ENCODE results near the gene HSD17B1.
A peak's percentile ranks its signal among the peaks of the same experiment; 100 is the strongest.
"Not testable (repeated sequence)": the region's sequence is repeated elsewhere in the genome, so short reads cannot be mapped to it uniquely, and the experiment has no call there.

HSD17B1 gene

GRCh38 chr17:42541041-42541833, 11.5 kb upstream of the HSD17B1 start:
- DNase-seq (ENCODE audit: insufficient read length) (no peak), FAIRE-seq (no peak)
- no peak for TF ChIP-seq POLR2A (IDR thresholded peaks at IDR 0.05; ENCODE audit: low read depth, low read length)
- no peak for TF ChIP-seq POLR2AphosphoS5 (IDR thresholded peaks at IDR 0.05; ENCODE audit: low read depth, low read length)
- no peak for TF ChIP-seq TAF1 (IDR thresholded peaks at IDR 0.05; ENCODE audit: borderline replicate concordance, low read depth, low read length)

- FAIRE-seq, result no peak
- TF ChIP-seq POLR2A (IDR thresholded peaks at IDR 0.05; ENCODE audit: low read depth, low read length), result no peak
- TF ChIP-seq TAF1 (IDR thresholded peaks at IDR 0.05; ENCODE audit: borderline replicate concordance, low read depth, low read length), result no peak
- TF ChIP-seq POLR2AphosphoS5 (IDR thresholded peaks at IDR 0.05; ENCODE audit: low read depth, low read length), result no peak
Observed at GRCh38 chr17:42543190-42544079, 9.3 kb upstream of the HSD17B1 start.

GRCh38 chr17:42544874-42545283, 7.8 kb upstream of the HSD17B1 start:
- TF ChIP-seq POLR2AphosphoS5 (IDR thresholded peaks at IDR 0.05; ENCODE audit: low read depth, low read length), result no peak
- no peak for TF ChIP-seq TAF1 (IDR thresholded peaks at IDR 0.05; ENCODE audit: borderline replicate concordance, low read depth, low read length)
- TF ChIP-seq POLR2A (IDR thresholded peaks at IDR 0.05; ENCODE audit: low read depth, low read length), result no peak
- no peak for FAIRE-seq
- no peak for DNase-seq (ENCODE audit: insufficient read length)

More at GRCh38 chr17:42543190-42544079, 9.3 kb upstream of the HSD17B1 start:
- no peak for DNase-seq (ENCODE audit: insufficient read length)

GRCh38 chr17:42545755-42546505, 6.8 kb upstream of the HSD17B1 start:
- FAIRE-seq, result peak; percentile 83
- DNase-seq (ENCODE audit: insufficient read length), result not testable (repeated sequence)

GRCh38 chr17:42547001-42547461, 5.7 kb upstream of the HSD17B1 start:
- FAIRE-seq (peak; percentile 33), DNase-seq (ENCODE audit: insufficient read length) (no peak)
- TF ChIP-seq TAF1 (IDR thresholded peaks at IDR 0.05; ENCODE audit: borderline replicate concordance, low read depth, low read length), result no peak
- no peak for TF ChIP-seq POLR2A (IDR thresholded peaks at IDR 0.05; ENCODE audit: low read depth, low read length)
- no peak for TF ChIP-seq POLR2AphosphoS5 (IDR thresholded peaks at IDR 0.05; ENCODE audit: low read depth, low read length)

- FAIRE-seq, result no peak
Observed at GRCh38 chr17:42547698-42548069, 5.0 kb upstream of the HSD17B1 start.

GRCh38 chr17:42548070-42548837, 4.5 kb upstream of the HSD17B1 start:
- peak; percentile 99 for FAIRE-seq
- no peak; the same call in 1 of the 2 replicates for TF ChIP-seq POLR2A (IDR thresholded peaks at IDR 0.05; ENCODE audit: low read depth, low read length)
- TF ChIP-seq POLR2AphosphoS5 (IDR thresholded peaks at IDR 0.05; ENCODE audit: low read depth, low read length), result no peak
- TF ChIP-seq TAF1 (IDR thresholded peaks at IDR 0.05; ENCODE audit: borderline replicate concordance, low read depth, low read length), result no peak
- DNase-seq (ENCODE audit: insufficient read length), result peak; percentile 97

More at GRCh38 chr17:42547698-42548069, 5.0 kb upstream of the HSD17B1 start:
- TF ChIP-seq POLR2AphosphoS5 (IDR thresholded peaks at IDR 0.05; ENCODE audit: low read depth, low read length) (no peak), POLR2A (IDR thresholded peaks at IDR 0.05; ENCODE audit: low read depth, low read length) (no peak), TAF1 (IDR thresholded peaks at IDR 0.05; ENCODE audit: borderline replicate concordance, low read depth, low read length) (no peak)
- DNase-seq (ENCODE audit: insufficient read length), result no peak

- DNase-seq (ENCODE audit: insufficient read length), result no peak
- TF ChIP-seq TAF1 (IDR thresholded peaks at IDR 0.05; ENCODE audit: borderline replicate concordance, low read depth, low read length), result no peak
- no peak for TF ChIP-seq POLR2A (IDR thresholded peaks at IDR 0.05; ENCODE audit: low read depth, low read length)
- no peak for TF ChIP-seq POLR2AphosphoS5 (IDR thresholded peaks at IDR 0.05; ENCODE audit: low read depth, low read length)
- peak; percentile 74 for FAIRE-seq
Observed at GRCh38 chr17:42548993-42549755, 3.5 kb upstream of the HSD17B1 start.

- no peak for FAIRE-seq
- no peak for DNase-seq (ENCODE audit: insufficient read length)
- no peak for TF ChIP-seq POLR2AphosphoS5 (IDR thresholded peaks at IDR 0.05; ENCODE audit: low read depth, low read length)
- no peak for TF ChIP-seq TAF1 (IDR thresholded peaks at IDR 0.05; ENCODE audit: borderline replicate concordance, low read depth, low read length)
- TF ChIP-seq POLR2A (IDR thresholded peaks at IDR 0.05; ENCODE audit: low read depth, low read length), result no peak
Observed at GRCh38 chr17:42553161-42553818, 567 bp downstream of the HSD17B1 start.
